Dendritic cell treated with granulocyte-macrophage colony-stimulating factor and Interleukin-4, amounts not matched to agents 40 ng/mL and 50 ng/mL, for 4 days (primary cell): ENCODE data around the gene CST5.
"Not testable (repeated sequence)": the region's sequence is repeated elsewhere in the genome, so short reads cannot be mapped to it uniquely, and the experiment has no call there.

ENCODE experiments used
- H3K27ac Mint-ChIP-seq: one replicate; pipeline ENCODE4 v1.8.0; 2022; ENCODE audit warnings: mild to moderate bottlenecking, mixed read lengths
- H3K27me3 Mint-ChIP-seq: one replicate; pipeline ENCODE4 v1.8.0; 2022; ENCODE audit warnings: mild to moderate bottlenecking, mixed read lengths
- H3K36me3 Mint-ChIP-seq: one replicate; pipeline ENCODE4 v1.8.0; 2022; ENCODE audit warnings: low read depth, mixed read lengths
- H3K4me1 Mint-ChIP-seq: one replicate; pipeline ENCODE4 v1.8.0; 2022; ENCODE audit warnings: low read depth, mixed read lengths
- H3K4me3 Mint-ChIP-seq: one replicate; pipeline ENCODE4 v1.8.0; 2022; ENCODE audit warnings: mild to moderate bottlenecking, moderate library complexity, mixed read lengths
- H3K9me3 Mint-ChIP-seq: one replicate; pipeline ENCODE4 v1.8.0; 2022; ENCODE audit warnings: mixed read lengths
- intact Hi-C: fragments of 100-400 bp; cut with micrococcal nuclease; formaldehyde crosslinking; loops from one replicate; pipeline ENCODE4 v1.15.0; 2022

Gene CST5

DNA sequence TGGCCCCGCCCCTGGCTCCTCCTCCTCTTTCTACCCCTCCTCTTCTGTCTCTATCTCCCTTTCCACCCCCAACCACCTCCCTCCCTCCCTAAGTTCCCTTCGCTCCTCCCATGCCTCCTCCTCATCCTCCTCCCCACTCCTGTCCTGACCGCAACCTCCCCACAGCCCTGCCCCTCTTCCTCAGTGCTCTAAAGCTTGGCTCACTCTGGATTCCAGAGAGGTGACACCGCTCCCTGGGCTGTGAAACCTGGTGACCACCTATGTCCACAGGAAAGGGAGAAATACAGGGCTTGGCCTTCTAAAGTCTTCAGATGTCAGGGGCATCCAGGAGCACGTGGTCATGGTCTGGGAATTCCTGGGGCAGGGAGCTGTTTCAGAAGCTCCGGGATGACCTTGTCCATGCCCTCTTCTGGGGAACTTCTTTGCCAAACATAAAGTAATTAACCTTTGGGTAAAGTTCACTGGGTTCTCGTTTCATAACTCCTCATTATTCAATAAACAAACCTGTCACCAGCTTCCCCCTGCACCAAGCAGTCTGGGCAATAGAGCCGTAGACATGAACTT lies 345 bp upstream of the CST5 start:
- no peak overlapping the region for H3K27ac Mint-ChIP-seq
- H3K4me1 Mint-ChIP-seq: no peaks in the 10 kb centered on the region
- intact Hi-C loops: no loop called here
- no peak overlapping the region for H3K4me3 Mint-ChIP-seq
- no peaks in the 10 kb centered on the region for H3K27me3 Mint-ChIP-seq
- no peaks in the 10 kb centered on the region for H3K36me3 Mint-ChIP-seq
- H3K9me3 Mint-ChIP-seq: no peaks in the 10 kb centered on the region

GRCh38 chr20:23878787-23879186 lies 761 bp downstream of the CST5 start:
- intact Hi-C loops: no loop called here
- no peaks in the 10 kb centered on the region for H3K9me3 Mint-ChIP-seq
- no peaks in the 10 kb centered on the region for H3K4me1 Mint-ChIP-seq
- no peaks in the 10 kb centered on the region for H3K27me3 Mint-ChIP-seq
- no peak overlapping the region for H3K4me3 Mint-ChIP-seq
- H3K36me3 Mint-ChIP-seq: no peaks in the 10 kb centered on the region
- no peak overlapping the region for H3K27ac Mint-ChIP-seq

- H3K27ac Mint-ChIP-seq, H3K9me3 Mint-ChIP-seq, H3K27me3 Mint-ChIP-seq, H3K4me1 Mint-ChIP-seq, intact Hi-C loops, H3K4me3 Mint-ChIP-seq, H3K36me3 Mint-ChIP-seq: not testable (repeated sequence)
Measured at GRCh38 chr20:23878016-23878542, 1.5 kb downstream of the CST5 start.

GRCh38 chr20:23877524-23877923 lies 2.0 kb downstream of the CST5 start:
- intact Hi-C loops: no loop called here
- Mint-ChIP-seq H3K4me3 (no peak overlapping the region), H3K27ac (no peak overlapping the region), H3K9me3 (no peaks in the 10 kb centered on the region), H3K4me1 (no peaks in the 10 kb centered on the region), H3K27me3 (no peaks in the 10 kb centered on the region), H3K36me3 (no peaks in the 10 kb centered on the region)

DNA sequence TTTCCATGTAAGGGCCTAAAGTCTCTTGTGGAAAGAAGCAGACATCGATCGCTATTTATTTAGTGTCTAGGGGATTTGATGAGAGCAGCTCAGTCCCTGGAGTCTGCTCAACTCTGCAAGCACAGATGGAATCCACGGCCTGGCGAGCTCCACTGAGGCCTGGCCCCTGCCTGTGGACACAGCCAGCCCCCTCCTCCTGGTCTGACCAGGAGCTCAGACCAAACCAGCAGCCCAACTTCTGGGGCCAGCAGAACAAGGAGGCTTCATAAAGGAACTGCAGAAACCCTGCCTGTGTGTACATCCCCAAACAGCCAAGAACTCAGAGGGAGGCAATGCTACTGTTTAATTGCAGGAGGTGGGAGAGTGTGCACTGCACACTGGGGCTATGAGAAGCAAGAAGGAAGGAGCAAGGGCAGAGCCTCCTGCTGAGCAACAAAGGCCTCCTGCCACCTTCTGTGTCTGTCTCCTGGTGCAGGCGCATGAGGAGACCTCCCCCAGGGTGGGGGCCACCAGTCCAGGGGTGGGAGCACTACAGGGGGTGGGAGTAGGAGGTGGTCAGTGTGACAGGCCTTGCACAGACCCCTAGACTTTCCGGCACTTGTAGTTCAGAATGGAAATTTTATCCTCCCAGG lies 3.8 kb downstream of the CST5 start:
- Mint-ChIP-seq H3K27me3 (no peaks in the 10 kb centered on the region), H3K4me3 (no peak overlapping the region), H3K36me3 (no peaks in the 10 kb centered on the region), H3K4me1 (no peaks in the 10 kb centered on the region), H3K27ac (no peak overlapping the region), H3K9me3 (no peaks in the 10 kb centered on the region)
- intact Hi-C loops: no loop called here

GRCh38 chr20:23874747-23875146 lies 4.8 kb downstream of the CST5 start:
- Mint-ChIP-seq H3K27me3 (peaks cover 2% of the 10 kb centered on the region), H3K36me3 (no peaks in the 10 kb centered on the region)
- intact Hi-C loops: no loop called here

GRCh38 chr20:23873370-23874015 lies 6.1 kb downstream of the CST5 start:
- intact Hi-C loops: no loop called here
- H3K9me3 Mint-ChIP-seq: no peaks in the 10 kb centered on the region
- H3K27me3 Mint-ChIP-seq: peaks cover 3% of the 10 kb centered on the region
- H3K4me3 Mint-ChIP-seq: no peak overlapping the region
- H3K4me1 Mint-ChIP-seq: no peaks in the 10 kb centered on the region
- no peak overlapping the region for H3K27ac Mint-ChIP-seq
- no peaks in the 10 kb centered on the region for H3K36me3 Mint-ChIP-seq

More at GRCh38 chr20:23874747-23875146, 4.8 kb downstream of the CST5 start:
- no peaks in the 10 kb centered on the region for H3K9me3 Mint-ChIP-seq
- H3K27ac Mint-ChIP-seq: no peak overlapping the region
- no peaks in the 10 kb centered on the region for H3K4me1 Mint-ChIP-seq
- H3K4me3 Mint-ChIP-seq: no peak overlapping the region

DNA sequence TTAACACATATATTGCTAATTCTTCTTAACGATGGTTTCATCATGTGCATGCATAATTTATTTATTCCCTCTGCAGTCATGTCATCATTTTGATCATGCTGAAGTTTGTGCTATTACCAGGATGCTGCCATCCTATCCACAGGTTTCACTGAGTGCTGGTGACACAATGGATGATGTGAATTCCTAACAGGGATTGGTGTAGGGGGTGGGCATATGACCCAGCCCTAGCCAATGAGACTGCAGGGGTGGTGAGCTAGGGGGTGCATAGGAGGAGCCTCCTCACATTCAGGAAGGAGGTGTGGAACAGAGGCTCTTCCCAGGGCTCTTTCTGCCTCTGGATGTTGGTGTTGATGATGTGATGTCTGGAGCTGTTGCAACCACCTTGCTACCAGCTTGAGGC lies 7.5 kb downstream of the CST5 start:
- intact Hi-C loops: no loop called here
- H3K4me1 Mint-ChIP-seq: no peaks in the 10 kb centered on the region

GRCh38 chr20:23870461-23870860 lies 9.1 kb downstream of the CST5 start:
- no peak overlapping the region for H3K27ac Mint-ChIP-seq
- no peaks in the 10 kb centered on the region for H3K9me3 Mint-ChIP-seq
- H3K4me3 Mint-ChIP-seq: no peak overlapping the region
- intact Hi-C loops: no loop called here
- H3K27me3 Mint-ChIP-seq: peaks cover 11% of the 10 kb centered on the region
- H3K36me3 Mint-ChIP-seq: no peaks in the 10 kb centered on the region
- no peaks in the 10 kb centered on the region for H3K4me1 Mint-ChIP-seq

More for the DNA sequence above, 7.5 kb downstream of the CST5 start:
- H3K4me3 Mint-ChIP-seq: no peak overlapping the region
- no peaks in the 10 kb centered on the region for H3K36me3 Mint-ChIP-seq
- peaks cover 6% of the 10 kb centered on the region for H3K27me3 Mint-ChIP-seq
- no peak overlapping the region for H3K27ac Mint-ChIP-seq
- H3K9me3 Mint-ChIP-seq: no peaks in the 10 kb centered on the region

DNA sequence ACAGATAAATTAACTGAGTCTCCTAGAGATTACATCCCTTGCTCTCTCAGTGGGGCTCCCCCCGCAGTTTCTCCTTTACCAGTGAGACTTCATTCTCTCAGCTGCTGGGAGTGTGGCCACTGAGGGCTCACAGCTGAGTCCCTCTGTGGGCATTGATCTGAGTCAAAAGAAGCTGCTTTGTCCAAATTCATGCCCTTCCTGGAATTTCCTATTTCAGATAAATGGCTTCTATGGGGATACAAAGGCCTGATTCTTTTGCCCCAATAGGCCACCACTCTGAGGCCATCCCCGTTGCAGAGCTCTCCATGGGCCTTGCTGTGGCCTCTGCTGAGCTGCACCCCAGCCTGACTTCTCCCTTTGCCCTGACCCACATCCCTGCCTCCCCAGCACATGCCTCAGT lies 10.0 kb downstream of the CST5 start:
- Mint-ChIP-seq H3K9me3 (no peaks in the 10 kb centered on the region), H3K4me1 (no peaks in the 10 kb centered on the region), H3K27me3 (peaks cover 11% of the 10 kb centered on the region), H3K27ac (no peak overlapping the region), H3K36me3 (no peaks in the 10 kb centered on the region), H3K4me3 (no peak overlapping the region)
- intact Hi-C loops: no loop called here

- H3K9me3 Mint-ChIP-seq: no peaks in the 10 kb centered on the region
- no peaks in the 10 kb centered on the region for H3K4me1 Mint-ChIP-seq
- H3K27me3 Mint-ChIP-seq: peaks cover 11% of the 10 kb centered on the region
- no peak overlapping the region for H3K27ac Mint-ChIP-seq
- no peaks in the 10 kb centered on the region for H3K36me3 Mint-ChIP-seq
- intact Hi-C loops: no loop called here
- no peak overlapping the region for H3K4me3 Mint-ChIP-seq
Measured at GRCh38 chr20:23868321-23868720, 11.2 kb downstream of the CST5 start.

DNA sequence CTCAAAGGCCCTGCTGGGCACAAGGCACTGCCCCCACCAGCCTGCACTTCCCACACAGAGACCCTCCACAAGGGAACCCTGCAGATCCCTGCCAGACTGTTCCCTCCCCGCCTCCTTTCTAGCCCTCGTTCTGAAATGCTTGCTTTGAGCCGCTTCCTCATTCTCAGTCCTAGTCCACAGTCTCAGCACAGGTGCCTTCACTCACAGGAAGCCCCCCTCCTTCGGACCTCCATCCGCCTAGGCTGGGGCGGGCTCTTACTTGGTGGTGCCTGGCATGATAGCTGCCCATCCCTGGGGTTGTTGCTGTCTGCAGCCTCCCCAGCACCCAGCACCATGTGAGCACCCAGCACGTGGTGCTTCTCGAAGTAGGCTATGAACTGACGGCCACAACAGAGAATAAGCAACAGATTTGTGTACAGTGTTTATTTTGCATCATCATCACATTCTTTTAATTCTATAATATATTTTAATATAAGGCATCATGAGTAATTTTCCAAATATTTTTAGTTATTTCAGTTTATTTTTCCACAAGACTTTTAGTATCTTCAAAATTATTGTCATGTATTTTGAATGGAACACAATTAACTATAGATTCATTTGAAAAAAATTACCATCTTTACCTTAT lies 12.3 kb downstream of the CST5 start:
- intact Hi-C loops: no loop called here
- no peaks in the 10 kb centered on the region for H3K9me3 Mint-ChIP-seq
- no peaks in the 10 kb centered on the region for H3K4me1 Mint-ChIP-seq
- H3K27ac Mint-ChIP-seq: no peak overlapping the region
- no peaks in the 10 kb centered on the region for H3K36me3 Mint-ChIP-seq
- H3K27me3 Mint-ChIP-seq: peaks cover 11% of the 10 kb centered on the region
- H3K4me3 Mint-ChIP-seq: no peak overlapping the region

DNA sequence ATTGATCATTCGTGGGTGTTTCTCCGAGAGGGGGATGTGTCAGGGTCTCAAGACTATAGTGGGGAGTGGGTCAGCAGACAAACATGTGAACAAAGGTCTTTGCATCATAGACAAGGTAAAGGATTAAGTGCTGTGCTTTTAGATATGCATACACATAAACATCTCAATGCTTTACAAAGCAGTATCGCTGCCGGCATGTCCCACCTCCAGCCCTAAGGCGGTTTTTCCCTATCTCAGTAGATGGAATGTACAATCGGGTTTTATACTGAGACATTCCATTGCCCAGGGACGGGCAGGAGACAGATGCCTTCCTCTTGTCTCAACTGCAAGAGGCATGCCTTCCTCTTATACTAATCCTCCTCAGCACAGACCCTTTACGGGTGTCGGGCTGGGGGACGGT lies 18.8 kb downstream of the CST5 start:
- H3K27ac Mint-ChIP-seq, H3K36me3 Mint-ChIP-seq, intact Hi-C loops, H3K9me3 Mint-ChIP-seq, H3K27me3 Mint-ChIP-seq, H3K4me3 Mint-ChIP-seq, H3K4me1 Mint-ChIP-seq: not testable (repeated sequence)

DNA sequence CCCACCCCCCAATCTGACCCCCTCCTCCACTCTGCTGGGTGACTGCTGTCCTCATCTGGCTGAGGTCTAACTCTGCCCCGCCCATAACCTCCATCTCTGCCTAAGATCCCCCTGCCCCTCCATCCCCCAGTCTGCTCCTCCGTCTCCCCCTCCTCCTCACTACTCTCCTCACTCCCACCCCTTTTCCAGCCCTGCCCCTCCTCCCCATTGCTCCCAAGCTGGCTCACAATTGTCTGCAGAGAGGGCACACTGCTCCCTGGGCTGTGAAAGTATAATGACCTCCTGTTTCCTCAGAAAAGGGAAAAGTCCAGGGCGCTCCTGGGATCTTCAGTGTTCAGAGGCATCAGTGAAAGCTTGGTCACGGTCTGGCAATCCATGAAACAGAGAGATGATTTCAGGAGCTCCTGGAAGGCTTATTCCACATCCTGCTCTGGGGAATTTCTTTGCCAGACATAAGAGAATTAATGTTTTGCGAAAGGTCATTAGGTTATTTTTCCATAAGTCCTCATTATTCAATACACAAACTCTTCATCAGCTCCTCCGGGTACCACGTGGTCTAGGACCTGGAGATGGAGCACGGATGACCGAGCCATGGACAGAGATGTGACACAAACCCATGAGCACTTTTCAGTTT lies 21.5 kb downstream of the CST5 start:
- intact Hi-C loops: no loop called here
- Mint-ChIP-seq H3K4me3 (no peak overlapping the region), H3K4me1 (no peaks in the 10 kb centered on the region), H3K36me3 (no peaks in the 10 kb centered on the region), H3K9me3 (no peaks in the 10 kb centered on the region), H3K27me3 (no peaks in the 10 kb centered on the region), H3K27ac (no peak overlapping the region)
